ENCODE results near the gene LIPC.

Gene LIPC

DNA sequence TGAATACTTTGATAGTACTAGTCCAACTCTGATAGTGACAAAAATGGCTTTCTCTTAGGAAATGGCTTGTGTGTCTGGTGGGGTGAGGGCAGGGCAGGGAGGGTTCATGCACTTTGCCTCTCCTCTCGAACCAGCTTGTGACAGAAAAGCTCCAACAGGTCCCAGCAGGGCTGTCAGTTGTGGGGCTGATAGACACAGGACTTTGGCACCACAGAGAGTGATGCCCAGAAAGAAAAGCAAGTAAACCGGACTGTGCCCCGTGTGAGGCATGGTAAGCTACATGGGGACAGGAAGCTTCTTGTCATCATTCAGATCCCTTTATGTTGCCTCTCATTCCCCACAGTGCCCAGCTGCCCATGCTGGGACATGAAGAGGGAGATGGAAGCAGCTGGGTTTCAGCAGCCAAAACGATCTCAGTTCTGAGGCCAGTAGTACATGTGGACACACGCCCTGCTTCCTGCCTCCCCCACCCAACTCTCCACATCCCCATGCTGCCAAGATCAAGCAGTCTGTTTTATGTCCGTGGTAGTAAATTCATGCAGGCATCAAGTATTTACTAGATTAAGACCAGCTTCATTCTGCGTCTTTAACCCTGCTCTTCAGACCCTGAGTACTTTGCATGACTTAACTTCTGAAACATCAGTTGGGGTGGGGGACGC, 29.7 kb upstream of the LIPC start:
- TF ChIP-seq, protein P1, sequence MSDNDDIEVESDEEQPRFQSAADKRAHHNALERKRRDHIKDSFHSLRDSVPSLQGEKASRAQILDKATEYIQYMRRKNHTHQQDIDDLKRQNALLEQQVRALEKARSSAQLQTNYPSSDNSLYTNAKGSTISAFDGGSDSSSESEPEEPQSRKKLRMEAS (IDR thresholded peaks at IDR 0.05; ENCODE audit: low read depth, low read length): no peak
- TF ChIP-seq MYC (IDR thresholded peaks at IDR 0.05; ENCODE audit: low read depth, low read length): no peak
- TF ChIP-seq, protein P2, sequence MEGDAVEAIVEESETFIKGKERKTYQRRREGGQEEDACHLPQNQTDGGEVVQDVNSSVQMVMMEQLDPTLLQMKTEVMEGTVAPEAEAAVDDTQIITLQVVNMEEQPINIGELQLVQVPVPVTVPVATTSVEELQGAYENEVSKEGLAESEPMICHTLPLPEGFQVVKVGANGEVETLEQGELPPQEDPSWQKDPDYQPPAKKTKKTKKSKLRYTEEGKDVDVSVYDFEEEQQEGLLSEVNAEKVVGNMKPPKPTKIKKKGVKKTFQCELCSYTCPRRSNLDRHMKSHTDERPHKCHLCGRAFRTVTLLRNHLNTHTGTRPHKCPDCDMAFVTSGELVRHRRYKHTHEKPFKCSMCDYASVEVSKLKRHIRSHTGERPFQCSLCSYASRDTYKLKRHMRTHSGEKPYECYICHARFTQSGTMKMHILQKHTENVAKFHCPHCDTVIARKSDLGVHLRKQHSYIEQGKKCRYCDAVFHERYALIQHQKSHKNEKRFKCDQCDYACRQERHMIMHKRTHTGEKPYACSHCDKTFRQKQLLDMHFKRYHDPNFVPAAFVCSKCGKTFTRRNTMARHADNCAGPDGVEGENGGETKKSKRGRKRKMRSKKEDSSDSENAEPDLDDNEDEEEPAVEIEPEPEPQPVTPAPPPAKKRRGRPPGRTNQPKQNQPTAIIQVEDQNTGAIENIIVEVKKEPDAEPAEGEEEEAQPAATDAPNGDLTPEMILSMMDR (IDR thresholded peaks at IDR 0.05; ENCODE audit: low read depth, low read length): no peak
- no peak for TF ChIP-seq POLR2A (IDR thresholded peaks at IDR 0.05; ENCODE audit: extremely low read depth, insufficient read length)
- H3K4me3 ChIP-seq (ENCODE audit: low read depth, low read length): no peak overlapping the region
- no peak for DNase-seq (ENCODE audit: low read depth)

DNA sequence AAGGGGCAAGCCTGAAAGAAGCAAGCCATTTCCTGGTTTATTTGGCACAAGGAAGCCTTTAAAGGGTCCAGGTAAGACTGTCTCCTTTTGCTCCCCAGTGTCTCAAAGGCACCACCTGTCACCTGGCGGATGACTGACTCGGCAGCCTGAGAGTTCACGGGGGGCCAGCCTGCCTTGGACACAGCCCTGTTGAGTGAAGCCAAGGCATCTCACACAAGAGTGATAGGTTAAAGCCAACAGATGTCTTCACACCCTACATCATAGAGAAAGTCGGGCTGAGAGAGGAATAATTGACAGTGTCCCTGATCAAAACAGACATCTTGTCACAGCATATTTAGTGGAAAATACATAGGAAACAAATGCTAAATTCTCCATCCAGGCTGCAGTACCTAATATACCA, 28.2 kb upstream of the LIPC start:
- no peak for DNase-seq (ENCODE audit: low read depth)
- TF ChIP-seq MYC (IDR thresholded peaks at IDR 0.05; ENCODE audit: low read depth, low read length): no peak
- TF ChIP-seq, protein P1 (IDR thresholded peaks at IDR 0.05; ENCODE audit: low read depth, low read length): no peak
- TF ChIP-seq, protein P2 (IDR thresholded peaks at IDR 0.05; ENCODE audit: low read depth, low read length): no peak
- TF ChIP-seq POLR2A (IDR thresholded peaks at IDR 0.05; ENCODE audit: extremely low read depth, insufficient read length): no peak

DNA sequence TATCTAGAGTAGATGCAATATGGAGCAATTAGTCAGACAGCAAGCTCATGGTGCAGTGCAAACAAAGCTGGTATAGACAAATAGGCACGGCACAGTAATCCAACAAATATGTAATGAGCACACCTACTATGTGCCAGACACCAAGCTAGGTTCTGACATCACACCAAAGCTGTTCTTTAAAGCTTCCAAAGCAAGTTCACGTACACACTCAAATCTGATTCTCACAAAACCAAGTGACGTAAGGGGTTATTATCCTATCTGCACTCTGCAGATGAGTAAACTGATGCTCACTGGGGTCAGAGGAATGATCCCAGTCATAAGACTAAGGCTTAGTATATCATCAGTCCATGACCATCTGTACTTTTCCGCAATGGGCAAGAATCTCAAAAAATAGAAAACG, 27.8 kb upstream of the LIPC start:
- DNase-seq (ENCODE audit: low read depth): no peak
- H3K4me3 ChIP-seq (ENCODE audit: low read depth, low read length): no peak overlapping the region
- TF ChIP-seq, protein P1 (IDR thresholded peaks at IDR 0.05; ENCODE audit: low read depth, low read length): no peak
- TF ChIP-seq MYC (IDR thresholded peaks at IDR 0.05; ENCODE audit: low read depth, low read length): no peak
- TF ChIP-seq, protein P2 (IDR thresholded peaks at IDR 0.05; ENCODE audit: low read depth, low read length): no peak
- TF ChIP-seq POLR2A (IDR thresholded peaks at IDR 0.05; ENCODE audit: extremely low read depth, insufficient read length): no peak

More for the DNA sequence above, 28.2 kb upstream of the LIPC start:
- H3K4me3 ChIP-seq (ENCODE audit: low read depth, low read length): no peak overlapping the region

DNA sequence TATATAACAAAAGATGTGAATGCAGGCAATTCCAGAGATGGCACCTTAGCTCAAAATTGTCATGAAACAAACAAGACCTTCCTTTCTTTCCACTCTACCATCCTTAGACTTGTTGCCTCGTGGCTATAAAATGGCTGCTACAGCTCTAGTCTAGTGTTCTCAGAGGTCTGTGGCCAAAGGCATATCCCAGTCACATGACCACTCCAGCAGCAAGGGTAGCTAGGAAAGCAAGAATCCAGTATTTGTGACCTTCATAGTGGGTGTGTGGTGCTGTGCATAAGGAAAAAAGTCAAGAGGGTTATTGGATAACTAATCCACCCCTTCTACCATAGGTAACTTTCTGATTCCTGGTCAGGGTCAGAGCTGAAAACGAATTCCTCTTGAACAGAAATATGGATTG, 27.1 kb upstream of the LIPC start:
- no peak for DNase-seq (ENCODE audit: low read depth)
- TF ChIP-seq, protein P2 (IDR thresholded peaks at IDR 0.05; ENCODE audit: low read depth, low read length): no peak
- TF ChIP-seq MYC (IDR thresholded peaks at IDR 0.05; ENCODE audit: low read depth, low read length) (no peak), POLR2A (IDR thresholded peaks at IDR 0.05; ENCODE audit: extremely low read depth, insufficient read length) (no peak)
- TF ChIP-seq, protein P1 (IDR thresholded peaks at IDR 0.05; ENCODE audit: low read depth, low read length): no peak
- H3K4me3 ChIP-seq (ENCODE audit: low read depth, low read length): no peak overlapping the region

DNA sequence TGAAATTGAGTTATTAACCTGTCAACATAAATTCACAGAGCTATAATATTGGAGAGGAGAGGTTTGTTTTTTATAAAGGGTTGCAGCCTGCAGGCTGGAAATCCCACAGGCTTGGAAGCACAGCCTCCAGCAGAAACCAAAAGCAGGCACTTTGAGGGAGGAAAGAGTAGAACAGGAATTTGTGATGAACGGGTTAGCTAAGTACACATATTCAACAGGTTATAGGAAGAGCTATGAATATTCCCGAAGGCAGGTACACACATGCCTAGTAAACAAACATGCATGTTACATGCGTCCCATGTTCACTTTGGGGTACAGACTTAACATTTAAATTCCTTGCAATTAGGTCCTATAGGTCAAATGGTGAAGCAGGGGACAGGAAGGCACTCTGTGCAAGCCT, 25.9 kb upstream of the LIPC start:
- no peak for DNase-seq (ENCODE audit: low read depth)
- H3K4me3 ChIP-seq (ENCODE audit: low read depth, low read length): no peak overlapping the region
- no peak for TF ChIP-seq POLR2A (IDR thresholded peaks at IDR 0.05; ENCODE audit: extremely low read depth, insufficient read length)
- TF ChIP-seq, protein P1 (IDR thresholded peaks at IDR 0.05; ENCODE audit: low read depth, low read length): no peak

DNA sequence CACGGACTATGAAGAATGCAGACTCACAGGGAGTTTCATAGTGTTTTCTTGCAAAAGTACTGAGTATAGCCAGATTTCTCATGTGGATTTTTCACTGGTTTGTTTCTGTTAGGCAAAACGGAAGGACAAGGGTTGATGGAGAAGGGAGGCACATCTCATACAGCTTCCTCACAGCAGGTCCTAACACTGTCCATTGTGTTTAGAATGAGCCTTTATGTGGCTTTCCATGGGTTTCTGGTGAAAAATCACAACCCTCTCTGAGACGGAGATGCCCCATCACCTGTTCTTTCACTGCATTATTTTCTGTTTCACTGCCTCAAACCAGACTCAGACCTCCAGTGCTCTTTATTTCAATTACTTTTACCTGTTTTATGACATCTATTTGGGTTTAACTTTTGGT, 25.0 kb upstream of the LIPC start:
- no peak for DNase-seq (ENCODE audit: low read depth)
- no peak overlapping the region for H3K4me3 ChIP-seq (ENCODE audit: low read depth, low read length)
- TF ChIP-seq POLR2A (IDR thresholded peaks at IDR 0.05; ENCODE audit: extremely low read depth, insufficient read length) (no peak), MYC (IDR thresholded peaks at IDR 0.05; ENCODE audit: low read depth, low read length) (no peak)
- TF ChIP-seq, protein P1 (IDR thresholded peaks at IDR 0.05; ENCODE audit: low read depth, low read length): no peak
- TF ChIP-seq, protein P2 (IDR thresholded peaks at IDR 0.05; ENCODE audit: low read depth, low read length): no peak
